HepG2 (cell line): ENCODE measurements around the gene TSACC. TPM values are rescaled to one million over a fixed set of nuclear protein-coding genes. Genes with fewer than 3 reads are reported as not detected.
A peak's percentile ranks its signal among the peaks of the same experiment; 100 is the strongest.

Source experiments
- ATF5 ChIP-seq: sonication (generic); formaldehyde crosslinking; IDR thresholded peaks from 2 replicates; pipeline ENCODE4 v1.4.0; 2020; ENCODE audit warnings: mild to moderate bottlenecking, low read depth, missing genetic modification reagents
- CEBPZ ChIP-seq: IDR thresholded peaks from 2 replicates; pipeline ENCODE4 v1.6.1; 2012; ENCODE audit warnings: low read length, improper control_type of control experiment
- ETS1 ChIP-seq: sonication (generic); formaldehyde crosslinking; IDR thresholded peaks from 2 replicates; pipeline ENCODE4 v1.4.0; 2020; ENCODE audit warnings: missing genetic modification reagents
- GABPB1 ChIP-seq: IDR thresholded peaks from 2 replicates; pipeline ENCODE4 v1.6.1; 2016; ENCODE audit warnings: mild to moderate bottlenecking, missing genetic modification reagents, moderate library complexity, missing compliant biosample characterization
- GLI4 ChIP-seq: sonication (generic); formaldehyde crosslinking; IDR thresholded peaks from 2 replicates; pipeline ENCODE4 v1.5.1; 2020; ENCODE audit warnings: missing genetic modification reagents, mild to moderate bottlenecking, moderate library complexity, borderline replicate concordance
- HMGXB4 ChIP-seq, 2 experiments: sonication (generic) in 1 of 2; formaldehyde crosslinking in 1 of 2; IDR thresholded peaks; 2 replicates each; pipeline versions ENCODE4 v1.4.0 to v1.6.1; 2018 to 2020; ENCODE audit warnings: missing genetic modification reagents in 2 of 2, borderline replicate concordance in 1 of 2, low read depth in 1 of 2, mild to moderate bottlenecking in 1 of 2, missing biosample characterization in 1 of 2
- HNF4A ChIP-seq: sonication (generic); formaldehyde crosslinking; IDR thresholded peaks from 2 replicates; pipeline ENCODE4 v1.4.0; 2020; ENCODE audit warnings: missing genetic modification reagents
- IKZF4 ChIP-seq: sonication (generic); formaldehyde crosslinking; IDR thresholded peaks from 2 replicates; pipeline ENCODE4 v1.5.1; 2020; ENCODE audit warnings: borderline replicate concordance, mild to moderate bottlenecking, low read depth, missing genetic modification reagents; ENCODE audit errors: not compliant biosample characterization
- NCOA2 ChIP-seq: sonication (generic); formaldehyde crosslinking; IDR thresholded peaks from 2 replicates; pipeline ENCODE4 v1.8.0; 2022; ENCODE audit warnings: inconsistent platforms
- RORA ChIP-seq: sonication (generic); formaldehyde crosslinking; IDR thresholded peaks from 2 replicates; pipeline ENCODE4 v1.5.0; 2020; ENCODE audit warnings: mild to moderate bottlenecking, missing genetic modification reagents, moderate library complexity
- SNRNP70 ChIP-seq: fragments of 200-400 bp; formaldehyde crosslinking; IDR thresholded peaks from 2 replicates; pipeline ENCODE4 v1.6.1; 2017; ENCODE audit warnings: mild to moderate bottlenecking, low read depth, low read length, moderate library complexity
- ZBTB42 ChIP-seq: sonication (generic); formaldehyde crosslinking; IDR thresholded peaks from 2 replicates; pipeline ENCODE4 v1.5.0; 2020; ENCODE audit warnings: mild to moderate bottlenecking, missing genetic modification reagents
- ZFAT ChIP-seq: sonication (generic); formaldehyde crosslinking; conservative IDR thresholded peaks from 2 replicates; pipeline ENCODE4 v1.8.1; 2023; ENCODE audit warnings: missing genetic modification reagents, inconsistent platforms
- ZNF138 ChIP-seq: sonication (generic); formaldehyde crosslinking; IDR thresholded peaks from 2 replicates; pipeline ENCODE4 v1.5.0; 2020; ENCODE audit warnings: mild to moderate bottlenecking, low read depth, missing genetic modification reagents
- ZNF253 ChIP-seq: sonication (generic); formaldehyde crosslinking; IDR thresholded peaks from 2 replicates; pipeline ENCODE4 v1.8.0; 2022; ENCODE audit warnings: mild to moderate bottlenecking, missing genetic modification reagents, borderline replicate concordance
- polyA plus RNA-seq, 8 experiments: library from polyadenylated mRNA; depleted of rRNA in 3 of 8; stranded (reverse) in 7 of 8; unstranded in 1 of 8; fragments of >200 nt; fragmentation: Illumina TruSeq in 4 of 8; extraction: Trizol in 4 of 8; gene quantifications; 2 replicates each; pipeline versions ENCODE4 v1.2.1 to v1.2.3, GENCODE V29; 2011 to 2016; ENCODE audit warnings: low read depth in 4 of 8, missing spikeins in 1 of 8, mixed read lengths in 1 of 8; ENCODE audit not compliant: insufficient read depth in 1 of 8
- total RNA-seq, 5 experiments: library from RNA; depleted of rRNA; stranded (reverse); fragments of >200 nt; fragmentation: Illumina TruSeq; extraction: Trizol; gene quantifications; 2 replicates each; pipeline ENCODE4 v1.2.3, GENCODE V29; 2016; ENCODE audit warnings: low read depth in 1 of 5
- TF ChIP-seq, protein P1 (sequence below): sonication (generic); formaldehyde crosslinking; conservative IDR thresholded peaks from 2 replicates; pipeline ENCODE4 v1.8.0; 2022; ENCODE audit warnings: low read depth, missing genetic modification reagents
- TF ChIP-seq, protein P2 (sequence below): sonication (generic); formaldehyde crosslinking; IDR thresholded peaks from 2 replicates; pipeline ENCODE4 v1.5.1; 2020; ENCODE audit warnings: missing genetic modification reagents, mild to moderate bottlenecking, borderline replicate concordance

Gene TSACC
- total and polyA plus RNA-seq, 2 of the 13 experiments (the other 11 are each of a cell fraction or from before 2014, with no cell fraction given), result 1.5 to 2.6 TPM

DNA sequence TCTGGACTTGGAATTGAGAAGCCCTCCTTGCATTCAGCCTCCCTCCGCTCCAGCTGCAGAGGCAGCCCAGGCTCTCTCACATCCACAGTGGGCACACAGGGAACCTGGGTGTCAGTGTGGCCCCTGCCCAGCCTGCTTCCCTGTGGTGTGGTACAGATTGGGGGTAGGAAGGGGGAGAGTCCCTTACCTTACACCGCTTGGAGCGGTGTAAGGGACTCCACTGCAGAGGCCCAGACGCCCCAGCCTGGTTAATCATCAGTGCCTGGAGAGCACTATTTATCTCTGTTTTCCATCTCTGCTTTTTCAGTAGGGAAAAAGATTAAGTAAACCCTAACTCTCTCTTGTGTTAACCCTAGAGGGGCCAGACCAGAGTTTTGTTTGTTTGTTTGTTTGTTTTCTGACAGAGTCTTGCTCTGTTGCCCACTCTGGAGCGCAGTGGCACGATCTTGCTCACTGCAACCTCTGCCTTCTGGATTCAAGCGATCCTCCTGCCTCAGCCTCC is 29.9 kb downstream of the TSACC start (continued):
- TF ChIP-seq ZFAT (no peak), NCOA2 (CRISPR knock-in tag) (peak; percentile 59), GABPB1 (CRISPR knock-in tag) (no peak), ATF5 (CRISPR knock-in tag) (no peak), ZBTB42 (CRISPR knock-in tag) (no peak), HMGXB4 (CRISPR knock-in tag; IDR thresholded peaks at IDR 0.05; ENCODE audit: borderline replicate concordance in 1 of 2, low read depth in 1 of 2) (no peak; a peak in 1 of 4 replicates), ETS1 (no peak), RORA (no peak), ZNF253 (CRISPR knock-in tag) (no peak), IKZF4 (CRISPR knock-in tag) (no peak), HNF4A (CRISPR knock-in tag) (peak; percentile 56; the same call in 1 of the 2 replicates), CEBPZ (no peak), ZNF138 (no peak), GLI4 (no peak), SNRNP70 (no peak)
- TF ChIP-seq, protein P1, sequence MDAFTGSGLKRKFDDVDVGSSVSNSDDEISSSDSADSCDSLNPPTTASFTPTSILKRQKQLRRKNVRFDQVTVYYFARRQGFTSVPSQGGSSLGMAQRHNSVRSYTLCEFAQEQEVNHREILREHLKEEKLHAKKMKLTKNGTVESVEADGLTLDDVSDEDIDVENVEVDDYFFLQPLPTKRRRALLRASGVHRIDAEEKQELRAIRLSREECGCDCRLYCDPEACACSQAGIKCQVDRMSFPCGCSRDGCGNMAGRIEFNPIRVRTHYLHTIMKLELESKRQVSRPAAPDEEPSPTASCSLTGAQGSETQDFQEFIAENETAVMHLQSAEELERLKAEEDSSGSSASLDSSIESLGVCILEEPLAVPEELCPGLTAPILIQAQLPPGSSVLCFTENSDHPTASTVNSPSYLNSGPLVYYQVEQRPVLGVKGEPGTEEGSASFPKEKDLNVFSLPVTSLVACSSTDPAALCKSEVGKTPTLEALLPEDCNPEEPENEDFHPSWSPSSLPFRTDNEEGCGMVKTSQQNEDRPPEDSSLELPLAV, result no peak
- TF ChIP-seq, protein P2, sequence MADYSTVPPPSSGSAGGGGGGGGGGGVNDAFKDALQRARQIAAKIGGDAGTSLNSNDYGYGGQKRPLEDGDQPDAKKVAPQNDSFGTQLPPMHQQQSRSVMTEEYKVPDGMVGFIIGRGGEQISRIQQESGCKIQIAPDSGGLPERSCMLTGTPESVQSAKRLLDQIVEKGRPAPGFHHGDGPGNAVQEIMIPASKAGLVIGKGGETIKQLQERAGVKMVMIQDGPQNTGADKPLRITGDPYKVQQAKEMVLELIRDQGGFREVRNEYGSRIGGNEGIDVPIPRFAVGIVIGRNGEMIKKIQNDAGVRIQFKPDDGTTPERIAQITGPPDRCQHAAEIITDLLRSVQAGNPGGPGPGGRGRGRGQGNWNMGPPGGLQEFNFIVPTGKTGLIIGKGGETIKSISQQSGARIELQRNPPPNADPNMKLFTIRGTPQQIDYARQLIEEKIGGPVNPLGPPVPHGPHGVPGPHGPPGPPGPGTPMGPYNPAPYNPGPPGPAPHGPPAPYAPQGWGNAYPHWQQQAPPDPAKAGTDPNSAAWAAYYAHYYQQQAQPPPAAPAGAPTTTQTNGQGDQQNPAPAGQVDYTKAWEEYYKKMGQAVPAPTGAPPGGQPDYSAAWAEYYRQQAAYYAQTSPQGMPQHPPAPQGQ (CRISPR knock-in tag), result no peak
